Kidney epithelial cell (primary cell): Measurements from ENCODE around the gene SCP2. TPM values are rescaled to one million over a fixed set of nuclear protein-coding genes. Genes with fewer than 3 reads are reported as not detected.

Experiments used
- DNase-seq: peaks from one replicate; pipeline ENCODE4 v3.0.0-alpha.2; 2010; ENCODE audit warnings: low read depth
- H3K27me3 ChIP-seq: 2 replicates; pipeline ENCODE4 v1.6.0; 2011; ENCODE audit warnings: low read length; ENCODE audit not compliant: control insufficient read depth, insufficient read depth
- H3K36me3 ChIP-seq: 2 replicates; pipeline ENCODE4 v1.5.1; 2011; ENCODE audit warnings: low read length; ENCODE audit not compliant: control insufficient read depth, insufficient read depth
- H3K4me3 ChIP-seq: 2 replicates; pipeline ENCODE4 v1.5.1; 2011; ENCODE audit warnings: low read depth, mild to moderate bottlenecking, control low read depth, low read length
- CTCF ChIP-seq: IDR thresholded peaks from 2 replicates; pipeline ENCODE4 v1.5.1; 2011; ENCODE audit warnings: mild to moderate bottlenecking, moderate library complexity, low read length, control low read depth, inconsistent platforms; ENCODE audit not compliant: insufficient read depth, poor library complexity, severe bottlenecking
- total RNA-seq: library from RNA; depleted of rRNA; stranded (reverse); fragments of >200 nt; gene quantifications from 2 replicates; pipeline ENCODE4 v1.2.3, GENCODE V29; 2015

The SCP2 gene
- total RNA-seq, 1 donor from 2014 or later = 63.8 TPM

DNA sequence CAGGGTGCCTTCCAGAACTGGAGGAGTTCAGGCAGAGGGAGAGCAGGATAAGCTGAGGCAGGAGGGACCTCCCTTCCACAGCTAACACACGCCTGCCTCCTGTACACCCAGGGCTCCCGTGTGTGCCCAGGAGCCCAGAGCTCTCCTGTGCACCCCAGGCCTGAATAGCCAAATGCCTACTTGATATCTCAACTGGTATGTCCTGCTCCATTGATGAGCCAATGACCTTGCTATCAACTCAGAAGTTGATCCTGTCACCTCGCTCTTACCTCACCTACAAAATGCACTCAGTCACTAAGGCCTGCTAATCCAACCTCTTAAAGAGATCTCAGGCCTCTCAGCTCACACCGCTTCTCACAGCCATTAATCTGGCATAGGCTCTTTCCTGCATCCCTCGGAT is 12.6 kb upstream of the SCP2 start:
- Histone ChIP-seq H3K27me3 (no peaks in the 10 kb centered on the region), H3K4me3 (no peak overlapping the region), H3K36me3 (peaks cover 1% of the 10 kb centered on the region)
- TF ChIP-seq CTCF = no peak
- DNase-seq = no peak

GRCh38 chr1:52915211-52915854 is 11.7 kb upstream of the SCP2 start:
- H3K27me3 ChIP-seq = no peaks in the 10 kb centered on the region
- H3K36me3 ChIP-seq = peaks cover 1% of the 10 kb centered on the region
- TF ChIP-seq CTCF = no peak
- no peak for DNase-seq
- H3K4me3 ChIP-seq = no peak overlapping the region

- no peak for TF ChIP-seq CTCF
- no peak for DNase-seq
Observed at GRCh38 chr1:52915855-52916220, 11.2 kb upstream of the SCP2 start.

GRCh38 chr1:52916241-52916975 is 10.7 kb upstream of the SCP2 start:
- peaks cover 1% of the 10 kb centered on the region for H3K36me3 ChIP-seq
- no peak for DNase-seq
- TF ChIP-seq CTCF = no peak

More at GRCh38 chr1:52915855-52916220, 11.2 kb upstream of the SCP2 start:
- H3K36me3 ChIP-seq = peaks cover 1% of the 10 kb centered on the region
- no peak overlapping the region for H3K4me3 ChIP-seq
- no peaks in the 10 kb centered on the region for H3K27me3 ChIP-seq

GRCh38 chr1:52917156-52917555 is 9.9 kb upstream of the SCP2 start:
- no peaks in the 10 kb centered on the region for H3K27me3 ChIP-seq
- no peak overlapping the region for H3K4me3 ChIP-seq
- no peak for TF ChIP-seq CTCF

More at GRCh38 chr1:52916241-52916975, 10.7 kb upstream of the SCP2 start:
- H3K27me3 ChIP-seq = no peaks in the 10 kb centered on the region
- H3K4me3 ChIP-seq = no peak overlapping the region

More at GRCh38 chr1:52917156-52917555, 9.9 kb upstream of the SCP2 start:
- no peak for DNase-seq
- H3K36me3 ChIP-seq = peaks cover 1% of the 10 kb centered on the region
